Eye (tissue), 1 donor: Measurements from ENCODE around the gene SH3BP5L.
A peak's percentile ranks its signal among the peaks of the same experiment; 100 is the strongest.
"Not testable (repeated sequence)": the region's sequence is repeated elsewhere in the genome, so short reads cannot be mapped to it uniquely, and the experiment has no call there.

Experiments
- DNase-seq: peaks from one replicate; pipeline ENCODE4 v3.0.0-alpha.2; 2015

The SH3BP5L gene

GRCh38 chr1:248850536-248851251, 25.0 kb upstream of the SH3BP5L start:
- DNase-seq: no peak

DNA sequence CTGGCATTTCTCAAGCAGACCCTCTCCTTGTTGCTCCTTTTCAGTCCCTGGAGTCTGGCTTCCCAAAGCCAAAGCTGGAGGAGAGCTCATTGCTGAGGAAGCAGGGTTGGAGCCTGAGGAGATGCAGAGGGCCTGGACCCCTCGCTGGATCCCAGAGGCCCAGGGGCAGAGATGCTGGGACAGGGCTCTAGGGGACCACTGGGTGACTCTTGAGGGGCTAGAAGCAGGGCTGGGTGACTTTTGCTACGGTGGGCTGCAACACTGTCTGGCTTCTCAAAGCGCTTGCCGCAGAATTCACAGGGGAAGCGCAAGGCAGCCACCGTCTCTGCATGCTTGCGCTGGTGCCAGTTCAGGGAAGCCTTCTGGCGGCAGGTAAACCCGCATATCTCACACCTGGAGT, 24.4 kb upstream of the SH3BP5L start:
- DNase-seq: no peak

- DNase-seq: no peak
Observed at GRCh38 chr1:248849637-248850036, 23.9 kb upstream of the SH3BP5L start.

GRCh38 chr1:248849152-248849551, 23.4 kb upstream of the SH3BP5L start:
- DNase-seq: no peak

- no peak for DNase-seq
Observed at GRCh38 chr1:248848602-248849001, 22.9 kb upstream of the SH3BP5L start.

DNA sequence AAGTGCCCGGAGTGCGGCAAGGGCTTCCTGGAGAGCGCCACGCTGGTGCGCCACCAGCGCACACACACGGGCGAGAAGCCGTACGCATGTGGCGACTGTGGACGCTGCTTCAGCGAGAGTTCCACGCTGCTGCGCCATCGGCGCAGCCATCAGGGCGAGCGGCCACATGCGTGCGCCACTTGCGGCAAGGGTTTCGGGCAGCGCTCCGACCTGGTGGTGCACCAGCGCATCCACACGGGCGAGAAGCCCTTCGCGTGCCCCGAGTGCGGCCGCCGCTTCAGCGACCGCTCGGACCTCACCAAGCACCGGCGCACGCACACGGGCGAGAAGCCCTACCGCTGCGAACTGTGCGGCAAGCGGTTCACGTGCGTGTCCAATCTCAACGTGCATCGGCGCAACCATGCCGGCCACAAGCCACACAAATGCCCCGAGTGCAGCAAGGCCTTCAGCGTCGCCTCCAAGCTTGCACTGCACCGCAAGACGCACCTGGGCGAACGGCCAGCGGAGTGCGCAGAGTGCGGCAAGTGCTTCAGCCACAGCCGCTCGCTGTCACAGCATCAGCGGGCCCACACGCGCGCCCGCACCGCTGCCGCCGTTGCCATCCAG, 22.3 kb upstream of the SH3BP5L start:
- DNase-seq: no peak

DNA sequence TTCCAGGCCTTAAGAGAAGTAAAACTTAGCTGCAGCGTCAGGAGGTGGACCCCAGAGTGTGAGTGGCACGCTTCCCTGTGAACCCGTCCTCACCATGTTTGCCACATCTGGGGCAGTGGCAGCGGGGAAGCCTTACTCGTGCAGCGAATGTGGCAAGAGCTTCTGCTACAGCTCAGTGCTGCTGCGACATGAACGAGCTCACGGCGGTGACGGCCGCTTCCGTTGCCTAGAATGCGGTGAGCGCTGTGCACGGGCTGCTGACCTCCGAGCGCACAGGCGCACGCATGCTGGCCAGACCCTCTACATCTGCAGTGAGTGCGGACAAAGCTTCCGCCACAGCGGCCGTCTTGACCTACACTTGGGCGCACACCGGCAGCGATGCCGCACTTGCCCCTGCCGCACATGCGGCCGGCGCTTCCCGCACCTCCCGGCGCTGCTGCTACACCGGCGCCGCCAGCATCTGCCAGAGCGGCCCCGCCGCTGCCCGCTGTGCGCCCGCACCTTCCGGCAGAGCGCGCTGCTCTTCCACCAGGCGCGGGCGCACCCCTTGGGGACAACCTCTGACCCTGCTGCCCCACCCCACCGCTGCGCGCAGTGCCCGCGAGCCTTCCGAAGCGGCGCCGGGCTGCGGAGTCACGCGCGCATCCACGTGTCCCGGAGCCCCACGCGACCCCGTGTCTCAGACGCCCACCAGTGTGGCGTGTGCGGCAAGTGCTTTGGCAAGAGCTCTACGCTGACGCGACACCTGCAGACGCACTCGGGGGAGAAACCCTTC, 21.7 kb upstream of the SH3BP5L start:
- DNase-seq: no peak

GRCh38 chr1:248844526-248844925, 18.8 kb upstream of the SH3BP5L start:
- no peak for DNase-seq

- DNase-seq: no peak
Observed at GRCh38 chr1:248843687-248844086, 18.0 kb upstream of the SH3BP5L start.

GRCh38 chr1:248842781-248843331, 17.1 kb upstream of the SH3BP5L start:
- DNase-seq: no peak

- peak; percentile 71 for DNase-seq
Observed at GRCh38 chr1:248841702-248842395, 16.1 kb upstream of the SH3BP5L start.

GRCh38 chr1:248840946-248841345, 15.2 kb upstream of the SH3BP5L start:
- DNase-seq: no peak

- DNase-seq: no peak
Observed at GRCh38 chr1:248839168-248839555, 13.4 kb upstream of the SH3BP5L start.

- DNase-seq: peak; percentile 97
Observed at GRCh38 chr1:248838357-248839167, 12.8 kb upstream of the SH3BP5L start.

DNA sequence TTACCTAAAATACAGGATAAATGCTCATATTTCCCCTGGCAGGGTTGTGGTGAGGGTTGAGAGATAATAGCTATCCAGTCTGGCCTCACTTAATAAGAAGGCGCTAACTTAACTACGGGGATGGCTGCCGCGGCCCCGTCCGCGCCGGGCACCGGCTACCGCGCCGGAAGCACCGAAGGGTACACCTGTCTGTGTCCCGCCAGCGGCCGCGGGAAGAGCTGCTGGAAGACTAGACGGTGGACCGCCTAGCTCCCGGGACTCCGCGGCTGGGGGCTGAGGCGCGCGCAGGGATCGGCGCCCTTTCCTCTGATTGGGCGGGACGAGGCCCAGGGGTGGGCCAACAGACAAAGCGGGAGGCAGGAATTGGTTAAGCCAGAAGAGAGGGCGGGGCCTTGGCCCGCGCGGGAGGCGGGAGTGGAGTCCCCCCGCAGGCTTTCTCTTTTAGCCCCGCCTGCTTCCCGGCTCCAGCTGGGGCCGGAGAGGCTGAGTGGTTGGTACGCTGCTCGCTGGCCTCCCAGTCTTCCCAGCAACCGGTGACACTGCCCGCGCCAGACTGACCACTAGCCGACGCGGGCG, 12.2 kb upstream of the SH3BP5L start, which contains the start of gene ZNF672:
ZNF672 (plus strand) TSS at position 444 of the 576 bp plus-strand sequence. CDS start 9,051 bp downstream, outside the sequence.
- DNase-seq: peak; percentile 99

- peak; percentile 92 for DNase-seq
Observed at GRCh38 chr1:248837045-248837780, 11.5 kb upstream of the SH3BP5L start.

- DNase-seq: no peak
Observed at GRCh38 chr1:248834343-248834940, 8.7 kb upstream of the SH3BP5L start.

- DNase-seq: no peak
Observed at GRCh38 chr1:248831842-248832241, 6.1 kb upstream of the SH3BP5L start.

- not testable (repeated sequence) for DNase-seq
Observed at GRCh38 chr1:248830718-248831017, 5.0 kb upstream of the SH3BP5L start.

- DNase-seq: no peak
Observed at GRCh38 chr1:248828845-248829244, 3.1 kb upstream of the SH3BP5L start.

GRCh38 chr1:248825573-248825908, 174 bp downstream of the SH3BP5L start:
- no peak for DNase-seq
